SJCRH30 (cell line): ENCODE results near the gene TOMT. TPM values are rescaled to one million over a fixed set of nuclear protein-coding genes. Genes with fewer than 3 reads are reported as not detected.

Source experiments
- DNase-seq, 2 experiments: peaks; one replicate each; pipeline ENCODE4 v3.0.0-alpha.2; 2015 to 2020
- H3K27ac ChIP-seq: fragments of 250-450 bp; sonication (Bioruptor Pico); 2 replicates; pipeline ENCODE4 v1.5.1; 2020; ENCODE audit warnings: mild to moderate bottlenecking, moderate library complexity
- H3K27me3 ChIP-seq: fragments of 250-450 bp; sonication (Bioruptor Pico); 2 replicates; pipeline ENCODE4 v1.5.1; 2020; ENCODE audit warnings: mild to moderate bottlenecking, moderate library complexity
- H3K36me3 ChIP-seq: fragments of 250-450 bp; sonication (Bioruptor Pico); 2 replicates; pipeline ENCODE4 v1.5.1; 2020; ENCODE audit warnings: mild to moderate bottlenecking, moderate library complexity
- H3K4me1 ChIP-seq: fragments of 250-450 bp; sonication (Bioruptor Pico); 2 replicates; pipeline ENCODE4 v1.5.1; 2020; ENCODE audit warnings: mild to moderate bottlenecking, moderate library complexity
- H3K4me3 ChIP-seq: fragments of 250-450 bp; sonication (Bioruptor Pico); 2 replicates; pipeline ENCODE4 v1.5.1; 2020; ENCODE audit warnings: mild to moderate bottlenecking, moderate library complexity
- H3K9me3 ChIP-seq: fragments of 250-450 bp; sonication (Bioruptor Pico); replicated peaks from 2 replicates; pipeline ENCODE4 v1.5.1; 2020; ENCODE audit warnings: mild to moderate bottlenecking, moderate library complexity
- total RNA-seq: library from RNA; depleted of rRNA; stranded (reverse); fragments of >200 nt; shearing (Covaris generic); gene quantifications from 2 replicates; pipeline ENCODE4 v1.2.3, GENCODE V29; 2014; rRNA removed

Gene TOMT
- total RNA-seq, result not detected in 2 replicates

GRCh38 chr11:72105888-72106287 lies at the start of gene TOMT:
Gene TOMT (plus strand): TSS chr11:72105924. CDS start chr11:72105952, 28 bp downstream.
- no peak within 1 kb of the TSS for H3K27ac ChIP-seq
- DNase-seq, result no peak
- H3K27me3 ChIP-seq, result no peaks in the 10 kb centered on the region
- H3K36me3 ChIP-seq, result no peaks in the 10 kb centered on the region
- no peak within 1 kb of the TSS for H3K4me3 ChIP-seq
- H3K4me1 ChIP-seq, result peaks cover 7% of the 10 kb centered on the region; the same call in 1 of the 2 replicates
- no peaks in the 10 kb centered on the region for H3K9me3 ChIP-seq

GRCh38 chr11:72058416-72059034 lies 47.2 kb upstream of the TOMT start:
- Histone ChIP-seq H3K4me1 (peaks cover 3% of the 10 kb centered on the region; the same call in 1 of the 2 replicates), H3K27me3 (no peaks in the 10 kb centered on the region), H3K9me3 (no peaks in the 10 kb centered on the region), H3K4me3 (no peak overlapping the region), H3K27ac (no peak overlapping the region), H3K36me3 (peaks cover 13% of the 10 kb centered on the region)
- DNase-seq, result peak; percentile 31 to 59

GRCh38 chr11:72061739-72062396 lies 43.9 kb upstream of the TOMT start:
- Histone ChIP-seq H3K27me3 (no peaks in the 10 kb centered on the region), H3K27ac (no peak overlapping the region), H3K4me3 (no peak overlapping the region), H3K9me3 (no peaks in the 10 kb centered on the region), H3K4me1 (peaks cover 3% of the 10 kb centered on the region; the same call in 1 of the 2 replicates), H3K36me3 (peaks cover 22% of the 10 kb centered on the region)
- no peak for DNase-seq

GRCh38 chr11:72066855-72067254 lies 38.9 kb upstream of the TOMT start:
- peaks cover 14% of the 10 kb centered on the region for H3K4me1 ChIP-seq
- no peak for DNase-seq
- H3K36me3 ChIP-seq, result peaks cover 17% of the 10 kb centered on the region
- H3K27ac ChIP-seq, result no peak overlapping the region
- H3K27me3 ChIP-seq, result no peaks in the 10 kb centered on the region
- no peaks in the 10 kb centered on the region; the same call in 1 of the 2 replicates for H3K9me3 ChIP-seq
- no peak overlapping the region for H3K4me3 ChIP-seq

GRCh38 chr11:72067266-72067665 lies 38.5 kb upstream of the TOMT start:
- peaks cover 17% of the 10 kb centered on the region for H3K36me3 ChIP-seq
- no peak for DNase-seq
- no peak overlapping the region for H3K27ac ChIP-seq
- H3K4me1 ChIP-seq, result peaks cover 18% of the 10 kb centered on the region
- no peak overlapping the region for H3K4me3 ChIP-seq
- H3K27me3 ChIP-seq, result no peaks in the 10 kb centered on the region
- no peaks in the 10 kb centered on the region; the same call in 1 of the 2 replicates for H3K9me3 ChIP-seq

- H3K27me3 ChIP-seq, result no peaks in the 10 kb centered on the region
- DNase-seq, result no peak
- H3K27ac ChIP-seq, result no peak overlapping the region
- no peak overlapping the region for H3K4me3 ChIP-seq
- no peaks in the 10 kb centered on the region; the same call in 1 of the 2 replicates for H3K9me3 ChIP-seq
- H3K4me1 ChIP-seq, result peaks cover 22% of the 10 kb centered on the region
- H3K36me3 ChIP-seq, result peaks cover 13% of the 10 kb centered on the region
Measured at GRCh38 chr11:72067676-72068075, 38.0 kb upstream of the TOMT start.

GRCh38 chr11:72069200-72069599 lies 36.5 kb upstream of the TOMT start:
- peaks cover 22% of the 10 kb centered on the region for H3K4me1 ChIP-seq
- no peak overlapping the region for H3K27ac ChIP-seq

GRCh38 chr11:72069787-72070251 lies 35.9 kb upstream of the TOMT start:
- peak; percentile 41 to 50 for DNase-seq
- Histone ChIP-seq H3K27me3 (no peaks in the 10 kb centered on the region), H3K4me1 (peaks cover 22% of the 10 kb centered on the region), H3K4me3 (no peak overlapping the region), H3K27ac (no peak overlapping the region), H3K36me3 (peaks cover 9% of the 10 kb centered on the region), H3K9me3 (no peaks in the 10 kb centered on the region; the same call in 1 of the 2 replicates)

More at GRCh38 chr11:72069200-72069599, 36.5 kb upstream of the TOMT start:
- Histone ChIP-seq H3K36me3 (peaks cover 13% of the 10 kb centered on the region), H3K9me3 (no peaks in the 10 kb centered on the region; the same call in 1 of the 2 replicates), H3K27me3 (no peaks in the 10 kb centered on the region), H3K4me3 (no peak overlapping the region)
- no peak for DNase-seq

- Histone ChIP-seq H3K4me1 (peaks cover 22% of the 10 kb centered on the region), H3K27ac (no peak overlapping the region), H3K9me3 (no peaks in the 10 kb centered on the region; the same call in 1 of the 2 replicates), H3K27me3 (no peaks in the 10 kb centered on the region), H3K4me3 (no peak overlapping the region), H3K36me3 (peaks cover 4% of the 10 kb centered on the region)
- no peak for DNase-seq
Measured at GRCh38 chr11:72070491-72070890, 35.2 kb upstream of the TOMT start.

- peak; percentile 53 to 64 for DNase-seq
- H3K27ac ChIP-seq, result peak overlapping the region; percentile 17
- no peaks in the 10 kb centered on the region for H3K27me3 ChIP-seq
- no peak overlapping the region for H3K4me3 ChIP-seq
- H3K36me3 ChIP-seq, result peaks cover 9% of the 10 kb centered on the region
- H3K4me1 ChIP-seq, result peaks cover 22% of the 10 kb centered on the region
- H3K9me3 ChIP-seq, result no peaks in the 10 kb centered on the region; the same call in 1 of the 2 replicates
Measured at GRCh38 chr11:72072348-72072747, 33.4 kb upstream of the TOMT start.

GRCh38 chr11:72075109-72075508 lies 30.6 kb upstream of the TOMT start:
- Histone ChIP-seq H3K4me3 (no peak overlapping the region), H3K36me3 (peaks cover 5% of the 10 kb centered on the region; the same call in 1 of the 2 replicates), H3K27ac (no peak overlapping the region), H3K9me3 (no peaks in the 10 kb centered on the region), H3K27me3 (no peaks in the 10 kb centered on the region), H3K4me1 (peaks cover 30% of the 10 kb centered on the region)
- no peak for DNase-seq

GRCh38 chr11:72075756-72076155 lies 30.0 kb upstream of the TOMT start:
- no peak overlapping the region for H3K27ac ChIP-seq
- H3K36me3 ChIP-seq, result peaks cover 5% of the 10 kb centered on the region; the same call in 1 of the 2 replicates
- no peak overlapping the region for H3K4me3 ChIP-seq
- H3K27me3 ChIP-seq, result no peaks in the 10 kb centered on the region
- no peak for DNase-seq
- H3K9me3 ChIP-seq, result no peaks in the 10 kb centered on the region
- peaks cover 26% of the 10 kb centered on the region for H3K4me1 ChIP-seq

GRCh38 chr11:72078477-72078876 lies 27.2 kb upstream of the TOMT start:
- H3K9me3 ChIP-seq, result no peaks in the 10 kb centered on the region
- H3K27me3 ChIP-seq, result no peaks in the 10 kb centered on the region
- peaks cover 8% of the 10 kb centered on the region; the same call in 1 of the 2 replicates for H3K4me1 ChIP-seq
- H3K36me3 ChIP-seq, result peaks cover 5% of the 10 kb centered on the region; the same call in 1 of the 2 replicates
- H3K4me3 ChIP-seq, result peak overlapping the region; percentile 80
- no peak overlapping the region for H3K27ac ChIP-seq
- DNase-seq, result no peak

GRCh38 chr11:72079819-72080325 lies 25.9 kb upstream of the TOMT start:
- Histone ChIP-seq H3K27me3 (no peaks in the 10 kb centered on the region), H3K4me1 (peaks cover 8% of the 10 kb centered on the region; the same call in 1 of the 2 replicates), H3K36me3 (peaks cover 5% of the 10 kb centered on the region; the same call in 1 of the 2 replicates), H3K4me3 (peak overlapping the region; percentile 80), H3K27ac (peak overlapping the region; percentile 82), H3K9me3 (no peaks in the 10 kb centered on the region)
- DNase-seq, result no peak
